VCaP (cell line): ENCODE results near the gene FOXA3.

ENCODE experiments used
- H3K27ac ChIP-seq: fragments of 450-650 bp; 2 replicates; pipeline ENCODE4 v1.5.1; 2017
- TF ChIP-seq, protein P1 (sequence below): fragments of 450-650 bp; conservative IDR thresholded peaks from 2 replicates; pipeline ENCODE4 v1.5.1; 2017; ENCODE audit warnings: mild to moderate bottlenecking, moderate library complexity

The FOXA3 gene

DNA sequence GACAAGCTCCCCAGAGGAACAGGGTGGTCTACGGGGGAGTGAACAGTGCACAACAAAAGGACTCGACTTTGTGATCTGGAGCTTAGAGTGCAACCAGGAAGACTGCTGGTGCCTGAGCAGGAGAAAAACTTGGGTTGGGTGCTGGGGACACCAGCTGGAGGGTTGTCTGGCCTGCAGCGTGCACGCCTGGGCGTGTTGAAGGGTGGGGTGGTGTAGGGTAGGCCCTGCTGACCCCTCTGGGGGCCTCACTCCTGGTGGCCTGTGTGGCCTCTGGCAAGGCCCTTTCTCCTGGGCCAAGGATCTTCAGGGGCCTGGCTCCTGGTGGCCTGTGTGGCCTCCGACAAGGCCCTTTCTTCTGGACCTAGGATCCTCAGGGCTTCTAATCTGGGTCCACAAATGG is 44.4 kb upstream of the FOXA3 start:
- TF ChIP-seq, protein P1, sequence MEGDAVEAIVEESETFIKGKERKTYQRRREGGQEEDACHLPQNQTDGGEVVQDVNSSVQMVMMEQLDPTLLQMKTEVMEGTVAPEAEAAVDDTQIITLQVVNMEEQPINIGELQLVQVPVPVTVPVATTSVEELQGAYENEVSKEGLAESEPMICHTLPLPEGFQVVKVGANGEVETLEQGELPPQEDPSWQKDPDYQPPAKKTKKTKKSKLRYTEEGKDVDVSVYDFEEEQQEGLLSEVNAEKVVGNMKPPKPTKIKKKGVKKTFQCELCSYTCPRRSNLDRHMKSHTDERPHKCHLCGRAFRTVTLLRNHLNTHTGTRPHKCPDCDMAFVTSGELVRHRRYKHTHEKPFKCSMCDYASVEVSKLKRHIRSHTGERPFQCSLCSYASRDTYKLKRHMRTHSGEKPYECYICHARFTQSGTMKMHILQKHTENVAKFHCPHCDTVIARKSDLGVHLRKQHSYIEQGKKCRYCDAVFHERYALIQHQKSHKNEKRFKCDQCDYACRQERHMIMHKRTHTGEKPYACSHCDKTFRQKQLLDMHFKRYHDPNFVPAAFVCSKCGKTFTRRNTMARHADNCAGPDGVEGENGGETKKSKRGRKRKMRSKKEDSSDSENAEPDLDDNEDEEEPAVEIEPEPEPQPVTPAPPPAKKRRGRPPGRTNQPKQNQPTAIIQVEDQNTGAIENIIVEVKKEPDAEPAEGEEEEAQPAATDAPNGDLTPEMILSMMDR: no peak
- no peak overlapping the region for H3K27ac ChIP-seq

DNA sequence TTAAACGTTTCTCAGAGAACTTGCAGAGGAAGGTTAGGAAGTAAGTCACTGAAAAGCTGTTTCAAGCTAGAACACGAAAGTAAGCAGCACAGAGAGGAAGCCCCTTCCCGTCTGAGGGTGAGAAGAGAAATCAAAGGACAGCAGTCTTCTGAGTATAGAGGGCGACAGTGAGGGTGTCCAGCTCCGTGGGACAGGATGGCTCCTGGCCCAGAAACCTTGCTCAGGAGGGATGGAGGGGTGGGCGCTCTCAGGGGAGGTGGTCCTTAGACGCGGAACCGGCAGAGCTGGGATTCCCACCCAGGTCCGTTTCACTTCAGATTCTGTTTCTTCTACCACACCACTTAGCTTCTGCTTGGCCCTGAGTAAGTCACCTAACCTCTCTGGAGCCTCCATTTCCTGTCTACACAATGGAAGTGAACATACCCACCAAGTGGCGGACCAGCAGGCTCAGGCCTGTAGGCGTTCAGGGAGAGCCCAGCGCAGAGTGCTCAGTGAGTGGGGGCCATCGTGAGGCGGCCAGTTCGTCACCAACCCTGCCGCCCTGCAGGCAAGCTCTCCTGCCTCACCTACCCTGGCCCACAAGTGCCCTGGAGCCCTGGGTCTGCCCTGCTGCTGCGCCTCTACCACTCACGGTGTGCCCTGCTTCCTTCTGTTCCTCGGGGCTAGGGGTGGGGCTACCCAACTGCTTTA is 43.6 kb upstream of the FOXA3 start:
- no peak overlapping the region for H3K27ac ChIP-seq

DNA sequence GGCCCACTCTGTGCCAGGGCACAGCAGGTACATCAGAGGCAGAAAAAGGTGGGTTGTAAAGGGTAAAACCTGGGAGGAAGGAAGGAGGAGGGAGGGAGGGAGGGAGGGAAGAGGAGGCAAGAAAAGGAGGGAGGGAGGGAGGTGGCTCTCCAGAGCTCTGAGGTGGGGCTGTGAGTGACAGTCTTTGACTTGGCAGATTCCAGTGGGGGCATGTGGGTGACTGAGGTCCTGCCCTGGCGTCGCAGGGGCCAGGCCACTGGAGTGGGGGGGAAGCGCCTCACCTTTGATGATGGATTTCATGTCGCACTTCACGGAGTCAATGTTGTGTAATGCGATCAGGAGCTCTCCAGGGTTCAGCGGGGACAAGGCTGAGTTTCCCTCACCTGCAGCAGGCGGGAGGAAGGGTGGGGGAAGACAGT is 43.0 kb upstream of the FOXA3 start:
- H3K27ac ChIP-seq: no peak overlapping the region
- TF ChIP-seq, protein P1: no peak

More for the DNA sequence above, 43.6 kb upstream of the FOXA3 start:
- TF ChIP-seq, protein P1: no peak

DNA sequence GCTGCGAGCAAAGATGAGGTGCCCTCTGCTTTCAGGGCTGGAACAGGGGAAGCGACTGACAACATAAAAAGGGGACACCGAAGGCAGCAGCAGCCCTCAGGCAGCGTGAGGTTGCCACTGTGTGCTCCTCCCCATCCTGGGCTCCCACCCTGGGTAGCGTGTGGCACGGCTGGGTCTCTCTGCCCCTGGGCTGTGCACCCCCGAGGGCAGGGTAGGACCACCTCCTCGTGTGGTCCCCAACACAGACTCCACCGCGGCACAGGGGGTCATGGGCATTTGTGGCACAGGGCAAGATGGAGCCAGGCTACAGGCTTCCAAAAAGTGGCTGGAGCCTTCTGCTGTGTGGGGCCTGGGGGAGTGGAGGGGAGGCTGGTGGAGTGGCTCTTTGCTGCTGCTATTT is 42.6 kb upstream of the FOXA3 start:
- no peak overlapping the region for H3K27ac ChIP-seq
- TF ChIP-seq, protein P1: no peak

DNA sequence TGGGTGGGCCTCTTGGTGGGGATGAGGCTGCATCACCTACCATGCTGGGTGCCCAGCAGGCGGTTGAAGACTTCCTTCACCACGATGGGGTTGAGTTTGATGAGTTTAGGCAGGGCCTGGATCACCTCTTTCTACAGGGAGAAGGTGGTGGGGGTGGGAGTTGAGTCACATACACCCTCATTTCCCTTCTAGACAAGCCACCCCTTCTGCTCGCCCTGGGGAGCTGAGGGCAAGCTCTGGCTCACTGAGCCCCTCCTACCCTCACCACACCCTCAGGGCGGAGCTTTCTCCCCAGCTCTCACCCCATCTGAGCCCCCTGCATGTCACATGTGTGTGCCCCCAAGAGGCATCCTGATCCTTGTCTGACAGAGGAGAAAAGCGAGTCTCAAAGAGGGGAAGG is 41.4 kb upstream of the FOXA3 start:
- no peak overlapping the region for H3K27ac ChIP-seq
- TF ChIP-seq, protein P1: no peak

DNA sequence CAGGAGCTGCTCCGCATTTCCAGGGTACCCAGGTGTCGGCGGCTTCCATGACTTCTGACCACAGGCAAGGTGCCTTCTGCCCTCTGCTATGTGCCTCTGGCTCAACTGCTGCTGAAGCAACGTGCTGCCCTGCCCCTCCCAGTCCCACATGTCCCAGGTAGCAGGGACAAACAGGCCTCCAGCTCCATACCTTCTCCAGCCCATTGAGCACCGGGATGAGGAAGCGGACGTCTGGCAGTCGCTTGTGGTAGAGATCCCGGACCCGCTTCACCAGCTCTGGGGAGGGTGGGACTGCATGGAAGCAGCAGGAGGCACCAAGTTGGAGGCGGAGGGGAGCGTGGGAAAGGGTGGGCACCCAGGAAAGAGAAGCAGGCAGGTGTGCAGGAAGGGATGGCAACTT is 40.9 kb upstream of the FOXA3 start:
- no peak overlapping the region for H3K27ac ChIP-seq
- TF ChIP-seq, protein P1: no peak

DNA sequence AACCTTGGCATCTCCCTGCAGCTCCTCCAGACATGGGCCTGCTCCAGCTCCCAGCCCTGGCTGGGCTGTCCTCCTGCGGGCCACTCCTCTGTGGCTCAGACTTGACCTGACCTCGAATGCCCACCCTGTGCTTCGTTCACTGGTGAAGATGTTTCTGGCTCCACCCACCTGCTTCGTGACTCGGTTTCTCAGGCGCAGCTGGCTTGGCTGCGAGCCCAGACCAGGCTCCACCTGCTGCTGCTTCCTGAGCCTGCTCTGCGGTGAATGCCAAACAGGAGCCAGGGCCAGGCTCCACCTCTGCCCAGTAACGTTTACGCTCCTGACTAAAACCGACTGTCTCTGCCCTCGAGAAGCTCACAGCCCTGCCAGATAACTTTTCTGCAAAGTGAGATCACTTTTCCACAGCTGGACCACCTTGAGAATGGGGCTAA is 40.1 kb upstream of the FOXA3 start:
- H3K27ac ChIP-seq: peak overlapping the region; percentile 63

More for the DNA sequence above, 40.1 kb upstream of the FOXA3 start:
- TF ChIP-seq, protein P1: no peak
